Neuron (in vitro differentiated cells): Measurements from ENCODE around the gene PRR5.
"Not testable (repeated sequence)": the region's sequence is repeated elsewhere in the genome, so short reads cannot be mapped to it uniquely, and the experiment has no call there.

ENCODE experiments used
- H2AFZ ChIP-seq: one replicate; pipeline ENCODE4 v1.6.1; 2013; ENCODE audit warnings: low read depth, mild to moderate bottlenecking, inconsistent platforms, low read length, moderate library complexity
- H3K27me3 ChIP-seq: one replicate; pipeline ENCODE4 v1.6.1; 2013; ENCODE audit warnings: low read length; ENCODE audit not compliant: insufficient read depth
- H3K36me3 ChIP-seq: one replicate; pipeline ENCODE4 v1.6.1; 2013; ENCODE audit warnings: low read length; ENCODE audit not compliant: insufficient read depth
- H3K4me1 ChIP-seq: one replicate; pipeline ENCODE4 v1.6.1; 2013; ENCODE audit warnings: low read length; ENCODE audit not compliant: insufficient read depth
- H3K4me3 ChIP-seq: 2 replicates; pipeline ENCODE4 v1.5.1; 2013; ENCODE audit warnings: mild to moderate bottlenecking, low read length, moderate library complexity
- H3K9me3 ChIP-seq: one replicate; pipeline ENCODE4 v1.6.1; 2013; ENCODE audit warnings: low read length

Gene PRR5

DNA sequence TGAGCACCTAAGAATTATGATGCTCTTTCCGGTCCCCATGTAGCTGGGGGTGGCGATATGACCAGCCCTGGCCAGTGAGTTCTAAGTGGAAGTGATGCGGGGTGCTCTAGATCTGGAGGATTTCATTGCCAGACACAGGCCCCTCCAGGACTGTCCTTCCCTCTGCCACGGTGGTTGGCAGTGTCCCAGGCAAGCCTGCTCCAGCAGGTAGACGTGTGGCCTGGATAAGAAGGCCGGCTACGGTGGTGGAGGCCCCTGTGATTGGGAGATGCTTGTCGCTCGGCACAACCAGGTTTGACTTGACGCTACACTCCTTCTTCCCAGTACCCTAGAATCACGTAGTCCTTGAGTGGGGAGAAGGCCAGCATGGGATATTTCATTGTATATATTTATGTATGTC is 41.2 kb downstream of the PRR5 start:
- Histone ChIP-seq H3K4me3 (no peak overlapping the region), H3K36me3 (no peaks in the 10 kb centered on the region), H2AFZ (no peak overlapping the region), H3K4me1 (peaks cover 8% of the 10 kb centered on the region), H3K27me3 (peaks cover 11% of the 10 kb centered on the region), H3K9me3 (no peaks in the 10 kb centered on the region)

DNA sequence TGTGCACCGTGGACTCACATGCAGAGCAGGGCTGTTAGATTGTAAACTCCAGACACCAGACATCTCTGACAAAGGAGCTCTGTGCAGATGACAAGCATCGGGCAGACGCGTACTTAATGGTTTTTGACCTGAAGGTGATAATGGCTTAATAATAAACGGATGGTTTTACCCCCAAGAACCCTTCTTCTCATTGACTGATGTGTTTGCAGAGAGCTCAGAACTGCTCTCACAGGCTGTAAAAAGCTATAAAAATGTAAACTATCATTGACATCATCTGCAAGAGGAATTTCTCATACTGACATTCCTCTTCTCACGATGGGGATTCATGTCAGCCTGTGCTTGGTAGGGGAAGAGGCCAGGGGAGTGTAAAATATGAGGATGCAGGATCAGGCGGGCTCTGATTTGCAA is 41.8 kb downstream of the PRR5 start:
- H2AFZ ChIP-seq: no peak overlapping the region
- H3K4me3 ChIP-seq: no peak overlapping the region
- no peaks in the 10 kb centered on the region for H3K9me3 ChIP-seq
- peaks cover 8% of the 10 kb centered on the region for H3K4me1 ChIP-seq
- peaks cover 9% of the 10 kb centered on the region for H3K27me3 ChIP-seq
- H3K36me3 ChIP-seq: no peaks in the 10 kb centered on the region

DNA sequence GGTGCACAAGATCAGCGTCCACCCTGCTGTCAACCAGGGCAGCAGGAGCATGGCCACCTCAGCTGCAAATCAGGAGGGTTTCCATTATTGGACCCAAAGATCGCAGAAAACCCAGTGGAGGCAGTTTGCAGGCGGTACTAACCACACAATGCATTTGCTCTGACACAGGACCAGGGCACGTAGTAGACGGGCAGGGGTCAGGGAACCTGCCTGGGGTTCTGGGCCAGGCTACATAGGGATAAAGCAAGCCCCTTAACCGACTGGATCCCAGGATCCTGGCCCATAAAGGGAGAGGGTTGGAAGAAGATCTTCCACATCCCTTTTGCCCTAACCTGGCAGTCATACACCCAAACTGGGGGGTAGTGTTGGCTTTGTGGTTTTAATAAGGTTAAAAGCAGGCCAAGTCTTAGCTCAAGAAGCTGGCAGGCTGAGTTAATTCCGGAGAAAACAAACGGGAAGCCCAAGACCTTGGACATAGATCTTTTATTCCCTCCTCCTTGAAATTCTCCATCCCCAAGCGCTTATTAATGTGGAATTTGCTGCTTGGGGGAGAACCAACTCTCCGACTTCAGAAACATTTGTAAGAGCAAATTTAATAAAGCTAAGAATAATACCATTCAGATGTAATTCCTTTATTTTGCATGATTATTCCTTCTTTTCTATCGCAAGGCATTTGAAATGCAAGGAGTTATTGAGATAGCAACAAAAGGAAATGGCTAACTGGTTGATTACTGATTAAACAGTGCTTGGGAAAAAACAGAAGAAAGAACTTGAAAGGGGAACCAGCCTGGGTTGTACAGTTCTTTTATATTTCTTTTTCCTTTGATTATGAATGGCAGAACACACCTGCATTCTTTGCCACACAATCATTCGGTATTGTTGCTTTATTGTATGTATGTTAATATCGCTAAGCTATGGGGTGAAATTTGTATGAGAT is 44.1 kb downstream of the PRR5 start:
- Histone ChIP-seq H3K4me3 (no peak overlapping the region), H3K4me1 (peaks cover 8% of the 10 kb centered on the region), H3K9me3 (no peaks in the 10 kb centered on the region), H2AFZ (no peak overlapping the region), H3K36me3 (no peaks in the 10 kb centered on the region), H3K27me3 (peaks cover 9% of the 10 kb centered on the region)

DNA sequence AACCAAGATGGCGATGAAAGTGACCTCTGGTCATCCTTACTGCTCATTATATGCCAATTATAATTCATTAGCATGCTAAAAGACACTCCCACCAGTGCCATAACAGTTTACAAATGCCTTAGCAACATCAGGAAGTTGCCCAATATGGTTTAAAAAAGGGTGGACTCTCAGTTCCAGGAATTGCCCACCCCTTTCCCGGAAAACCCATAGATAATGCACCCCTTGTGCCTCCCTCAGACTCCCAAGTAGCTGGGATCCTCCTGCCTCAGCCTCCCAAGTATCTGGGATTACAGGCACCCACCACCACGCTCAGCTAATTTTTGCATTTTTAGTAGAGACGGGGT is 45.8 kb downstream of the PRR5 start:
- not testable (repeated sequence) for H2AFZ ChIP-seq, H3K4me3 ChIP-seq, H3K4me1 ChIP-seq, H3K9me3 ChIP-seq, H3K36me3 ChIP-seq
- peaks cover 20% of the 10 kb centered on the region for H3K27me3 ChIP-seq

DNA sequence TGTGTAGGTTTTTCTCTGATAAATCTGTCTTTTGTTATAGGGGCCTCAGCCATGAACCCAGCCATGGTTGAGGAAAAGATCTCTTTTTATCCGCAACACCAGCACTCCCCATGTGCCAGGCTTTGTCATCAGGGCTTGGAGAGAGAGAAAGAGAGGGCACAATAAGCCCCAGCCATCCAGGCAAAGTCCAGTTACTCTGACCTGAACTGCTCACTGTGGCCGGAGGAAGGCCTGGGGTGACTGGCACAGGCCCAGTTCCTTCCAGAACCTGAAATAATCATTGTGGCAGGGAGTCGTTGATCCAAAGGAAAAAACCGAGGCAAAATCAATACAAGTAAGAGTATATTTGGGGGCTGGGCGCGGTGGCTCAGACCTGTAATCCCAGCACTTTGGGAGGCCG is 46.5 kb downstream of the PRR5 start:
- H3K4me1 ChIP-seq: peaks cover 8% of the 10 kb centered on the region
- peaks cover 27% of the 10 kb centered on the region for H3K27me3 ChIP-seq
- no peaks in the 10 kb centered on the region for H3K9me3 ChIP-seq
- no peak overlapping the region for H2AFZ ChIP-seq
- H3K36me3 ChIP-seq: no peaks in the 10 kb centered on the region
- no peak overlapping the region for H3K4me3 ChIP-seq

DNA sequence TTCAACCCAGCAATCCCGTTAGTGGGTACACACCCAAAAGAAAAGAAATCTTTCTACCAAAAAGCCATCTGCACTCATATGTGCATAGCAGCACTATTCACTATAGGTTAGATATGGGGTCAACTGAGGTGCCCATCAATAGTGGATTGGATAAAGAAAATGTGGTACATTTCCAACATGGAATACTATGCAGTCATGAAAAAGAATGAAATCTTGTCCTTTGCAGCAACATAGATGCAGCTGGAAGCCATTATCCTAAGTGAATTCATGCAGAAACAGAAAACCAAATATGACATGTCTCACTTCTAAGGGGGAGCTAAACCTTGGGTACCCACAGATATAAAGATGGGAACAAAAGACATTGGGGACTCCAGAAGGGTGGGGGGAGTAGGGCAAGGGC is 48.5 kb downstream of the PRR5 start:
- Histone ChIP-seq H2AFZ (no peak overlapping the region), H3K4me3 (no peak overlapping the region), H3K27me3 (peaks cover 41% of the 10 kb centered on the region), H3K36me3 (no peaks in the 10 kb centered on the region), H3K9me3 (peaks cover 4% of the 10 kb centered on the region), H3K4me1 (peaks cover 8% of the 10 kb centered on the region)

DNA sequence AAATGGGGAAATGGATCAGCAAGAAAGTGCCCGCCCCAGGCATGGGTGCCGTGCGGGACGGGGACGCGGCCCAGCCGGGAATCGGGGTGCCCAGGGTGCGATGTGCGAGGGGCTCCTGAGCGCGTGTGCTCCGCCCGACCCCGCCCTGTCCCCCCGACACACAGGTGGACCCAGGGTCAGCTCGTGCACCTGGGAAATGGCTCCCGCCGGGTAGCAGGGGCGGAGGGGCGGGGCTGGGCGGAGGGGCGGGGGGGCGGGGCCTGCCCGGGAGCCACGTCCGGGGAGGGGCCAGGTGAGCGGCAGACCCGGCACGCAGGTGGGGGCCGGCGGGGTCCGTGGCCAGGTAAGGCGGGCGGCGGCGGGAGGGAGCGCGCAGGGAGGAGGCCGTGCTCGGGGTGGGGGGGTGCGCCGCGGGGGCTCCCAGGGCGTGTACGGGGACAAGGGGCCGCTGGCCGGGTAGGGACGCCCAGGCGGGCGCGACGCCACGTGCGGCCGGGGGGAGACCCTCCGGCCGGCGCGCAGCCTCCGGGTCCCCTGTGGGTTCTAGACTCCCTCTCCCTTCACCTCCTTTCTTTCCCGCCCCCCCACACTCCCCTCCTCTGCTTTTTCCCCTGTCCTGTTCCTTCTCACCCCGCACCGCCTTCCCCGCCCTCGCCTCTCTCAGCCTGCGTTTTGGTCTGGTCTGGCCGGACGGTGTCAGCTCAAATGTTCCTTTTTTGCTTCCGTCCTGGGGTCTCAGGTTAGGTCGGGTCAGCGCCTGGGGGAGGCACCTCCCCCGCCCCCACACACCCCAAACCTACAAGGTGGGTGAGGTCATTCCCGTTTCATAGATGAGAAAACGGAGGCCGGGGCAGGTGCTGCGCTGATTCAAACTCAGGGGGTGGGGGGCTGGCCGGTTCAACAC is 50.5 kb downstream of the PRR5 start, which contains the start of gene ARHGAP8:
Gene ARHGAP8 (plus strand): TSS at position 291 of the 904 bp plus-strand sequence. CDS start 33,953 bp downstream, outside the sequence.
- no peak within 1 kb of the TSS for H2AFZ ChIP-seq
- peaks cover 38% of the 10 kb centered on the region for H3K27me3 ChIP-seq
- no peaks in the 10 kb centered on the region for H3K36me3 ChIP-seq
- H3K4me3 ChIP-seq: no peak within 1 kb of the TSS
- H3K9me3 ChIP-seq: peaks cover 4% of the 10 kb centered on the region
- no peaks in the 10 kb centered on the region for H3K4me1 ChIP-seq

DNA sequence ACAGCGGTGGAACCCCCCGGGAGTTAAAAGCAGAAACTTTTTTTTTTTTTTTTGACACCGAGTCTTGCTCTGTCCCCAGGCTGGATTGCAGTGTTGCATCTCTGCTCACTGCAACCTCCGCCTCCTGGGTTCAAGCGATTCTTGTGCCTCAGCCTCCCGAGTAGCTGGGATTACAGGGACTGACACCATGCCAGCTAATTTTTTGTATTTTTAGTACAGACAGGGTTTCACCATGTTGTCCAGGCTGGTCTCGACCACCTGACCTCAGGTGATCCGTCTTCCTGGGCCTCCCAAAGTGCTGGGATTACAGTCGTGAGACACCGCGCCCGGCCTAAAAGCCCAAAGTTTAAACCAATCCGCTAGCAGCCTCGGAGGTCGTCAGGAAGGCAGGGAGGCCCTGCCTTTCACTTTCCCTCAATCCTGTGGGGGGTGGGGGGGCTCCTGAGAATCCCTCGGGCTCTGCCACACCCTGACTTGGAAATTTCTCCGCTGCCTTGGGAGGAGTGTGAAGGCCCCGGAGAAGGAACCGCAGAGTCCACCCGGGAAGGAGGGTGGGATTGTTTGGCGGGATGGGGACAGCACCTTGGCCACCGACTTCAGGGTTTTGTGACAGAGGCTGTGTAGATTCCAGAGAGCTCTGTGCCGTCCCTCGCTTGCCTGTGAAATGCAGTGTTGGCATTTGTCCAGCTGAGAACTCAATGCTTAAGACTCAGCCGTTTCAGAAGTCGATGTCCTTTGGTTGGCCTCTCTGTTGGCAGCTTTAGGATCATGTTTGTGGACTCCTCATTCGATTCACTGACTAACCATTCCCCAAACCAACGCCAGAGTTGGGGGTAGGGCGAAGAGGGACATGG is 51.4 kb downstream of the PRR5 start:
- Histone ChIP-seq H3K4me3 (no peak overlapping the region), H3K36me3 (no peaks in the 10 kb centered on the region), H3K4me1 (no peaks in the 10 kb centered on the region), H3K27me3 (peaks cover 38% of the 10 kb centered on the region), H2AFZ (no peak overlapping the region), H3K9me3 (peaks cover 4% of the 10 kb centered on the region)

DNA sequence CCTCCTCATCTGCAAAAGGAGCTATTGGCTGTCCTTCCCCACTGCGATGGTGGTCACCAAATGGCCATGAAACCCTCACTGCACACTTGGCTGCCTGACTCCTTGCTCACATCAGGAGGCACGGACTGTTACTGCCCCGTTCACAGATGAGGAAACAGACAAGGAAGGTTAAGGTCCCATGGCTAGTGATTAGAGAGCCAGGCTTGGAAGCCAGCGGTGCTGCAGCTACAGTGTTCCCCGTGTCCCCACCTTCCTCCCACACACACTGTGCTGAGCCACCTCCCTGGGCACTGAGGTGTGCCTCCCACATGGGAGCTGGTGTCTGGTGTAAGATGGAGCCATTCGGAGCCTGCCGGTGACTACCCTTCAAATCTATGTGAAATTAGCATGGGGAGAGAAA is 53.0 kb downstream of the PRR5 start:
- H3K9me3 ChIP-seq: peaks cover 4% of the 10 kb centered on the region
- H3K36me3 ChIP-seq: no peaks in the 10 kb centered on the region
- H2AFZ ChIP-seq: no peak overlapping the region
- H3K27me3 ChIP-seq: peaks cover 42% of the 10 kb centered on the region
- no peak overlapping the region for H3K4me3 ChIP-seq
- no peaks in the 10 kb centered on the region for H3K4me1 ChIP-seq

DNA sequence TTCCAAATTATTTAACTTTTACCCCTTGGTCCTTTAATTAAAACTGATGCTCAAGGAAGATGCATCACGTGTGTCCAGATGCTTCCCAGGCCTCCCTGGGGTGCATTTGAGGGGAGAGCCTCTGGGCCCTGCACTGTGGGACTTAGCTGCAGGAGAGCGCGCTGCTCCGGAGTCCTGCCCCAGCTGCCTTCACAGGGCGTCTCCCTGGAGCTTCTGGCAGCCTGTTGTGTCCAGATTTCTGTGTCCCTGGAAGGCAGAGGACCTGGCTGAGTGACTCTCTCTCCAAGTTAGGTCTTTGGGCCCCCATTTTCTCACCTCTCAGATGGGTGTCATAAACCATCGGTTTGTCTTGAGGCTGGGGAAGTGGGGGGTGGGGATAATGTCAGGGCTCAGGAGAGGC is 53.4 kb downstream of the PRR5 start:
- Histone ChIP-seq H3K4me1 (no peaks in the 10 kb centered on the region), H3K9me3 (peaks cover 4% of the 10 kb centered on the region), H3K27me3 (peaks cover 43% of the 10 kb centered on the region), H2AFZ (no peak overlapping the region), H3K4me3 (no peak overlapping the region), H3K36me3 (no peaks in the 10 kb centered on the region)

DNA sequence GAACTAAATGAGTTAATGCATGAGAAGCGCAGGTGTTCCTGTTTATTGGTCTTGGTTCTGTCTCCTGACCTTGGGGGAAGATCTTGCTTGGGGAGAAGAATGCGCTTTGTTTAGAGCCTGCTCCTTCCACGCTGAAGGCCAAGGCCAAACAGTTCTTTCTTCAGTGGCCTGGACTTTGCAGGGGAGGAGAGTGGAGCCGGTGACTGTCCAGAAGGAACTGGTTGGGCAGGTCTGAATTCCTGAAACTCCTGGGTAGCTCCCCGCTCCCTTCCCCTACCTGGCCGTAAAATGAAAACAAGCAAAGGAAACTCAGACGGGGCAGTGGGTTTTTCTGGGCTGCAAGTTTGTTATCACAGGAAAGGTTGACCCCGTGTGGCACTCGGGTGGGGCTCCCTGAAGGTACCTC is 54.0 kb downstream of the PRR5 start:
- Histone ChIP-seq H3K4me3 (no peak overlapping the region), H3K36me3 (no peaks in the 10 kb centered on the region), H3K27me3 (peaks cover 43% of the 10 kb centered on the region), H3K4me1 (no peaks in the 10 kb centered on the region), H3K9me3 (peaks cover 4% of the 10 kb centered on the region), H2AFZ (no peak overlapping the region)

DNA sequence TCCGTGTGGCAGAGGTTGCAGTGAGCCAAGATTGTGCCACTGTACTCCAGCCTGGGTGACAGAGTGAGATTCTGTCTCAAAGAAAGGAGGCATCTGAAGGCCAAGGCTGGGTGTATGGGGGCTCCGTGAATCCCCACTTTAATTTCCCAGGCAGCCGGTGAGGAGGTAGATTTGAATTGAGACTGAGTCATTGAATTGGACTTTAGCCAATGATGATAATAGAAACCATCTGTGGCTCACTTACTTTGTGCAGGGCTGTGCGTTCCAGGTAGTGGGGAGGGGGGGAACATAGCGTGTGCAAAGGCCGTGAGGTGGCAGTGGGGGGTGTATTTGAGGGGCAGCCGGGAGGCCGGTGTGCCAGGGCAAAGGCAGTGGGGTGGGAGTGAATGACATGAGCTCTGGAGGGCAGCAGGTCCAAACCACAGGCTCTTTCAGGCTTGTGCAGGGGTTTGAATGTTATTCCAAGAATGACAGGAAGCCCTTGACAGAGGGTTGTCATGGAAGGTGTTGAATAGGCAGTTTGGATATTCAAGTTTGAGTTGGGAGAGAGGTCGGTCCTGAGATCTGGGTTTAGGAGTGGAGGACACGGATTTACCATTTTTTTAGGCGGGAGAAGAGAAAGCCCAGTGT is 56.5 kb downstream of the PRR5 start:
- Histone ChIP-seq H3K4me1 (no peaks in the 10 kb centered on the region), H2AFZ (no peak overlapping the region), H3K4me3 (no peak overlapping the region), H3K27me3 (peaks cover 26% of the 10 kb centered on the region), H3K36me3 (no peaks in the 10 kb centered on the region), H3K9me3 (peaks cover 4% of the 10 kb centered on the region)
